PC-9 (cell line): Measurements from ENCODE around the gene COG3.

Source experiments
- EZH2 ChIP-seq: fragments of 200-600 bp; sonication (generic); IDR thresholded peaks from 2 replicates; pipeline ENCODE4 v1.8.0; 2017; ENCODE audit warnings: antibody characterized with exemption, low read depth
- TF ChIP-seq, protein P1 (sequence below): fragments of 200-600 bp; sonication (generic); conservative IDR thresholded peaks from 2 replicates; pipeline ENCODE4 v1.6.1; 2017; ENCODE audit warnings: mixed run types, antibody characterized with exemption, mild to moderate bottlenecking, moderate library complexity

- TF ChIP-seq, protein P1, sequence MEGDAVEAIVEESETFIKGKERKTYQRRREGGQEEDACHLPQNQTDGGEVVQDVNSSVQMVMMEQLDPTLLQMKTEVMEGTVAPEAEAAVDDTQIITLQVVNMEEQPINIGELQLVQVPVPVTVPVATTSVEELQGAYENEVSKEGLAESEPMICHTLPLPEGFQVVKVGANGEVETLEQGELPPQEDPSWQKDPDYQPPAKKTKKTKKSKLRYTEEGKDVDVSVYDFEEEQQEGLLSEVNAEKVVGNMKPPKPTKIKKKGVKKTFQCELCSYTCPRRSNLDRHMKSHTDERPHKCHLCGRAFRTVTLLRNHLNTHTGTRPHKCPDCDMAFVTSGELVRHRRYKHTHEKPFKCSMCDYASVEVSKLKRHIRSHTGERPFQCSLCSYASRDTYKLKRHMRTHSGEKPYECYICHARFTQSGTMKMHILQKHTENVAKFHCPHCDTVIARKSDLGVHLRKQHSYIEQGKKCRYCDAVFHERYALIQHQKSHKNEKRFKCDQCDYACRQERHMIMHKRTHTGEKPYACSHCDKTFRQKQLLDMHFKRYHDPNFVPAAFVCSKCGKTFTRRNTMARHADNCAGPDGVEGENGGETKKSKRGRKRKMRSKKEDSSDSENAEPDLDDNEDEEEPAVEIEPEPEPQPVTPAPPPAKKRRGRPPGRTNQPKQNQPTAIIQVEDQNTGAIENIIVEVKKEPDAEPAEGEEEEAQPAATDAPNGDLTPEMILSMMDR, result no peak
- no peak for TF ChIP-seq EZH2
These were observed 63.1 kb downstream of the COG3 start for GRCh38 chr13:45527699-45528462.
